HFFc6 (cell line): ENCODE measurements around the gene CRTAC1. TPM values are rescaled to one million over a fixed set of nuclear protein-coding genes. Genes with fewer than 3 reads are reported as not detected.

Experiments used
- DNase-seq: peaks from one replicate; pipeline ENCODE4 v3.0.0-alpha.2; 2018
- H3K27ac Mint-ChIP-seq: 2 replicates; pipeline ENCODE4 v1.8.0; 2020; ENCODE audit warnings: mild to moderate bottlenecking, mixed read lengths
- H3K27me3 Mint-ChIP-seq: 2 replicates; pipeline ENCODE4 v1.8.0; 2021; ENCODE audit warnings: mild to moderate bottlenecking, moderate library complexity, mixed read lengths; ENCODE audit not compliant: insufficient read depth
- H3K36me3 Mint-ChIP-seq: 2 replicates; pipeline ENCODE4 v1.8.0; 2021; ENCODE audit warnings: low read depth, mixed read lengths
- H3K4me1 Mint-ChIP-seq: 2 replicates; pipeline ENCODE4 v1.8.0; 2020; ENCODE audit warnings: low read depth, mixed read lengths
- H3K4me3 Mint-ChIP-seq: 2 replicates; pipeline ENCODE4 v1.8.0; 2020; ENCODE audit warnings: mild to moderate bottlenecking, moderate library complexity, mixed read lengths
- H3K9me3 Mint-ChIP-seq: 2 replicates; pipeline ENCODE4 v1.8.0; 2020; ENCODE audit warnings: mild to moderate bottlenecking, mixed read lengths
- CTCF ChIP-seq: fragments of 200-600 bp; sonication (generic); IDR thresholded peaks from 2 replicates; pipeline ENCODE4 v1.5.0; 2021; ENCODE audit warnings: antibody characterized with exemption, mild to moderate bottlenecking
- long read RNA-seq: library from polyadenylated mRNA; unstranded; transcript quantifications from one replicate; pipeline ENCODE4 v2.0.0, GENCODE V29; 2019
- total RNA-seq, 6 experiments: library from RNA; stranded (reverse); fragmentation: NEBNext Ultra II Directional; extraction: Animal tissue kit (Norgen Biotek cat#: 25700); gene quantifications; 2 replicates in 1 of 6; 3 replicates in 5 of 6; pipeline ENCODE4 v1.2.3, GENCODE V29; 2021

Gene CRTAC1, protein sequence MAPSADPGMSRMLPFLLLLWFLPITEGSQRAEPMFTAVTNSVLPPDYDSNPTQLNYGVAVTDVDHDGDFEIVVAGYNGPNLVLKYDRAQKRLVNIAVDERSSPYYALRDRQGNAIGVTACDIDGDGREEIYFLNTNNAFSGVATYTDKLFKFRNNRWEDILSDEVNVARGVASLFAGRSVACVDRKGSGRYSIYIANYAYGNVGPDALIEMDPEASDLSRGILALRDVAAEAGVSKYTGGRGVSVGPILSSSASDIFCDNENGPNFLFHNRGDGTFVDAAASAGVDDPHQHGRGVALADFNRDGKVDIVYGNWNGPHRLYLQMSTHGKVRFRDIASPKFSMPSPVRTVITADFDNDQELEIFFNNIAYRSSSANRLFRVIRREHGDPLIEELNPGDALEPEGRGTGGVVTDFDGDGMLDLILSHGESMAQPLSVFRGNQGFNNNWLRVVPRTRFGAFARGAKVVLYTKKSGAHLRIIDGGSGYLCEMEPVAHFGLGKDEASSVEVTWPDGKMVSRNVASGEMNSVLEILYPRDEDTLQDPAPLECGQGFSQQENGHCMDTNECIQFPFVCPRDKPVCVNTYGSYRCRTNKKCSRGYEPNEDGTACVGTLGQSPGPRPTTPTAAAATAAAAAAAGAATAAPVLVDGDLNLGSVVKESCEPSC
- not detected for total RNA-seq
- long read RNA-seq = 0 reads

DNA sequence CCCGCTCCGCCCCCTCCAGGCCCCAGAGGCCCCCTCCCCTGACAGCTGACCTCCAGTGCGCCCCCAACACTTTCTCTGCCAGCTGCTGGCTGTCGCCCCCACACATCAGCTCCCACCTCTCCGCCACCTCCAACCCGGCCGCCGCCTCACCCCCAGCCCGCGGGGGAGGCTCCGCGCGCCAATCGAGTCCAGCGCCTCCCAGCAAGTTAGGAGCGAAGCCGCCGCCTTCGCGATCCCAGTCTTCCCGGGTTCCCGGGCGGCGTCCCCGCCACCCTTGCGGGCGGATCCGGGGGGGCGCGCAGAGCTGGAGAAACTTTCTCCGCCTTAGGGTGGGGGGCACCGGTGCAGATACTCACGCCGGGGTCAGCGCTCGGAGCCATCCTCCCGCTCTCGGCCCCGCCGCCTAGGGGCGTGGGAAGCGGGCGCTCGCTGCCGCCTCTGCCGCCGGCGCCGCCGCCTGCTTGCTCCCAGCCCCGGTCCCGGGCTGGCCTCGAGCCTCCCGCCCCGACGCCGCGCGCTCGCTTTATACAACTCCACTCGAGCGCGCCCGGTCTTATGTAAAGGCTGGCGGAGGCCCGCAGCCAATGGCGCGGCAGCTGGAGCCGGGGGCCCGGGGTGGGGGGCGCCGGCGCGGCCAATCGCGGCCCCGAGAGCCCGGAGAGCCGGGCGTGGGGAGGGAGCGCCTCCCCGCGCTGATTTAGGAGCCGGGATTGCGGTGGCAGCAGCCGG, at the start of gene CRTAC1:
Gene CRTAC1, minus strand, starts transcription at position 529 of the 729 bp plus-strand sequence. Its CDS starts 149 bp downstream, at position 380.
- no peak for DNase-seq
- no peak within 1 kb of the TSS for H3K4me3 Mint-ChIP-seq
- H3K27ac Mint-ChIP-seq = no peak within 1 kb of the TSS
- peaks cover 53% of the 10 kb centered on the region for H3K27me3 Mint-ChIP-seq
- H3K36me3 Mint-ChIP-seq = no peaks in the 10 kb centered on the region
- H3K9me3 Mint-ChIP-seq = no peaks in the 10 kb centered on the region; the same call in 1 of the 2 replicates
- TF ChIP-seq CTCF = no peak
- H3K4me1 Mint-ChIP-seq = no peaks in the 10 kb centered on the region

DNA sequence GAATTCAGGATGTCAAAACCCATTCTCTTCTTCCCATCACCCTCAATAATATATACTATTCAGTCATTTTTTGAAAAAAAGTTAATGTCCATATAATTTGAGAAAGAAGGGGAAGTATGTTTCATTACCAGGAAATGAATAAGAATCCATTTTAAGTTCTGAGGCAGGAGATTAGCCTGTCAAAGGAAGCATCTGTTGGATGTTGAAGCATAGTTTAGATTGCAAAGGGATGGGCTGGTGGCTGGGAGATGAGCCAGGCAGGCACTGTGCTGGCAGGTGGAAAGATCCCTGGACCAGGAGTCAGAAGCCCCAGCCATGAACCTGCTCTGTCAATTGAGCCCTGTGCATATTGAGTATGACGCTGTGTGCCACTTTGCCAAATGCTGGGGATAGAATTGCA, 48.4 kb upstream of the CRTAC1 start:
- Mint-ChIP-seq H3K4me3 (no peak overlapping the region), H3K27me3 (peaks cover 18% of the 10 kb centered on the region), H3K36me3 (no peaks in the 10 kb centered on the region), H3K27ac (no peak overlapping the region), H3K9me3 (no peaks in the 10 kb centered on the region), H3K4me1 (no peaks in the 10 kb centered on the region)
- no peak for TF ChIP-seq CTCF
- no peak for DNase-seq

DNA sequence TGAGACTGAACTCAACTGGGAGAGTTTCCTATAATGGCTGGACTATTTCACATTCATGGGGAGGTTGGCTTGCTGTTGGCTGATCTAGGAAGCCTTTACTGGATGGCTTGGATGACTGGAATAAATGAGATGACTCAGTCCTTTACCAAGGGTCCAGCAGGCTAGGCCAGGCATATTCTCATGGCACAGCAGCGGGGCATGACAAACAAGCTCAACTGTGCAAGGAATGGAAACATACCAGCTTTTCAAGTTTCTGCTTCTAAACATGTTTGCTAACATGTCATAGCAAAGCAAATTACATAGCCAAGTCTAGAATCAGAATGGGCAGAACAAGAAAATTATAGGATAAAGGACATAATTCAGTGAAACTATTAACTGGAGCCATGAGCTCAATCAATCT, 46.8 kb upstream of the CRTAC1 start:
- no peaks in the 10 kb centered on the region for H3K4me1 Mint-ChIP-seq
- DNase-seq = no peak
- TF ChIP-seq CTCF = no peak
- H3K4me3 Mint-ChIP-seq = no peak overlapping the region
- H3K27me3 Mint-ChIP-seq = peaks cover 15% of the 10 kb centered on the region
- H3K27ac Mint-ChIP-seq = no peak overlapping the region
- H3K9me3 Mint-ChIP-seq = no peaks in the 10 kb centered on the region
- no peaks in the 10 kb centered on the region for H3K36me3 Mint-ChIP-seq

GRCh38 chr10:98076086-98076485, 45.7 kb upstream of the CRTAC1 start:
- no peak overlapping the region for H3K4me3 Mint-ChIP-seq
- DNase-seq = no peak
- no peak for TF ChIP-seq CTCF
- H3K9me3 Mint-ChIP-seq = no peaks in the 10 kb centered on the region
- H3K27ac Mint-ChIP-seq = no peak overlapping the region
- H3K27me3 Mint-ChIP-seq = peaks cover 12% of the 10 kb centered on the region
- no peaks in the 10 kb centered on the region for H3K36me3 Mint-ChIP-seq
- no peaks in the 10 kb centered on the region for H3K4me1 Mint-ChIP-seq

GRCh38 chr10:98074315-98074911, 44.0 kb upstream of the CRTAC1 start:
- peaks cover 6% of the 10 kb centered on the region; the same call in 1 of the 2 replicates for H3K27me3 Mint-ChIP-seq
- TF ChIP-seq CTCF = no peak

More at GRCh38 chr10:98074315-98074911, 44.0 kb upstream of the CRTAC1 start:
- Mint-ChIP-seq H3K4me3 (no peak overlapping the region), H3K4me1 (no peaks in the 10 kb centered on the region), H3K27ac (no peak overlapping the region), H3K9me3 (no peaks in the 10 kb centered on the region), H3K36me3 (no peaks in the 10 kb centered on the region)
- DNase-seq = no peak
